HFFc6 (cell line): ENCODE data around the gene ZNF692. TPM values are rescaled to one million over a fixed set of nuclear protein-coding genes. Genes with fewer than 3 reads are reported as not detected.

Experiments used
- DNase-seq: peaks from one replicate; pipeline ENCODE4 v3.0.0-alpha.2; 2018
- H3K27ac Mint-ChIP-seq: 2 replicates; pipeline ENCODE4 v1.8.0; 2020; ENCODE audit warnings: mild to moderate bottlenecking, mixed read lengths
- H3K27me3 Mint-ChIP-seq: 2 replicates; pipeline ENCODE4 v1.8.0; 2021; ENCODE audit warnings: mild to moderate bottlenecking, moderate library complexity, mixed read lengths; ENCODE audit not compliant: insufficient read depth
- H3K36me3 Mint-ChIP-seq: 2 replicates; pipeline ENCODE4 v1.8.0; 2021; ENCODE audit warnings: low read depth, mixed read lengths
- H3K4me1 Mint-ChIP-seq: 2 replicates; pipeline ENCODE4 v1.8.0; 2020; ENCODE audit warnings: low read depth, mixed read lengths
- H3K4me3 Mint-ChIP-seq: 2 replicates; pipeline ENCODE4 v1.8.0; 2020; ENCODE audit warnings: mild to moderate bottlenecking, moderate library complexity, mixed read lengths
- H3K9me3 Mint-ChIP-seq: 2 replicates; pipeline ENCODE4 v1.8.0; 2020; ENCODE audit warnings: mild to moderate bottlenecking, mixed read lengths
- total RNA-seq, 6 experiments: library from RNA; stranded (reverse); fragmentation: NEBNext Ultra II Directional; extraction: Animal tissue kit (Norgen Biotek cat#: 25700); gene quantifications; 2 replicates in 1 of 6; 3 replicates in 5 of 6; pipeline ENCODE4 v1.2.3, GENCODE V29; 2021
- TF ChIP-seq, protein P1 (sequence below): fragments of 200-600 bp; sonication (generic); IDR thresholded peaks from 2 replicates; pipeline ENCODE4 v1.5.0; 2021; ENCODE audit warnings: antibody characterized with exemption, mild to moderate bottlenecking

The ZNF692 gene
- total RNA-seq, 6 experiments from 2014 or later: 18.4 to 28.9 (median 21.1) TPM

GRCh38 chr1:248815407-248816034 lies 43.4 kb downstream of the ZNF692 start:
- no peaks in the 10 kb centered on the region for H3K9me3 Mint-ChIP-seq
- no peak overlapping the region for H3K4me3 Mint-ChIP-seq
- DNase-seq: no peak
- H3K27ac Mint-ChIP-seq: peak overlapping the region; percentile 25; the same call in 1 of the 2 replicates
- H3K4me1 Mint-ChIP-seq: peaks cover 40% of the 10 kb centered on the region
- TF ChIP-seq, protein P1, sequence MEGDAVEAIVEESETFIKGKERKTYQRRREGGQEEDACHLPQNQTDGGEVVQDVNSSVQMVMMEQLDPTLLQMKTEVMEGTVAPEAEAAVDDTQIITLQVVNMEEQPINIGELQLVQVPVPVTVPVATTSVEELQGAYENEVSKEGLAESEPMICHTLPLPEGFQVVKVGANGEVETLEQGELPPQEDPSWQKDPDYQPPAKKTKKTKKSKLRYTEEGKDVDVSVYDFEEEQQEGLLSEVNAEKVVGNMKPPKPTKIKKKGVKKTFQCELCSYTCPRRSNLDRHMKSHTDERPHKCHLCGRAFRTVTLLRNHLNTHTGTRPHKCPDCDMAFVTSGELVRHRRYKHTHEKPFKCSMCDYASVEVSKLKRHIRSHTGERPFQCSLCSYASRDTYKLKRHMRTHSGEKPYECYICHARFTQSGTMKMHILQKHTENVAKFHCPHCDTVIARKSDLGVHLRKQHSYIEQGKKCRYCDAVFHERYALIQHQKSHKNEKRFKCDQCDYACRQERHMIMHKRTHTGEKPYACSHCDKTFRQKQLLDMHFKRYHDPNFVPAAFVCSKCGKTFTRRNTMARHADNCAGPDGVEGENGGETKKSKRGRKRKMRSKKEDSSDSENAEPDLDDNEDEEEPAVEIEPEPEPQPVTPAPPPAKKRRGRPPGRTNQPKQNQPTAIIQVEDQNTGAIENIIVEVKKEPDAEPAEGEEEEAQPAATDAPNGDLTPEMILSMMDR: no peak
- peaks cover 51% of the 10 kb centered on the region for H3K36me3 Mint-ChIP-seq
- peaks cover 6% of the 10 kb centered on the region for H3K27me3 Mint-ChIP-seq

GRCh38 chr1:248814351-248814750 lies 44.5 kb downstream of the ZNF692 start:
- Mint-ChIP-seq H3K4me1 (peaks cover 34% of the 10 kb centered on the region), H3K4me3 (no peak overlapping the region), H3K9me3 (no peaks in the 10 kb centered on the region), H3K36me3 (peaks cover 43% of the 10 kb centered on the region), H3K27ac (no peak overlapping the region), H3K27me3 (peaks cover 6% of the 10 kb centered on the region)
- no peak for DNase-seq
- TF ChIP-seq, protein P1: no peak

DNA sequence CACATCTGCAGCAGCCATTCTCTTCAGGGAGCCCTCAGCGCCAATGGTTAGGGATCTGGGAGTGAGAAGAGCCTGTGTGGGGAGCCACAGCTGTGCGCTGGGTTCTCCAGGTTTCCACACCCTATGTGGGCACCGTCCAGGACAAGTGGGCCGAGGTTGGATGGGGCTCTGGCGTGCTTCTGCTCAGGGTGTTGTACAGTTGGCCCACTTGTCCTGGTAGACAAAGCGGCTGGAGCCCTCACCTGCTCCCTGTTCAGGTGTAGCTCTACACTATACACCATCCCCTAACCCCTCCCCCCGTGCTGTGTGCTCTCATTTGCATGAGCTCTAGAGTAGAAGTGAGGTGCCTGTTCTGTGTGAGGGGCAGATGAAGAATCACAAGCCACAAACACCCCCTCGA lies 45.3 kb downstream of the ZNF692 start:
- H3K9me3 Mint-ChIP-seq: no peaks in the 10 kb centered on the region
- peaks cover 35% of the 10 kb centered on the region for H3K36me3 Mint-ChIP-seq
- TF ChIP-seq, protein P1: no peak
- H3K4me3 Mint-ChIP-seq: no peak overlapping the region
- no peak for DNase-seq
- peaks cover 6% of the 10 kb centered on the region for H3K27me3 Mint-ChIP-seq
- H3K4me1 Mint-ChIP-seq: peaks cover 27% of the 10 kb centered on the region
- H3K27ac Mint-ChIP-seq: peak overlapping the region; percentile 13

DNA sequence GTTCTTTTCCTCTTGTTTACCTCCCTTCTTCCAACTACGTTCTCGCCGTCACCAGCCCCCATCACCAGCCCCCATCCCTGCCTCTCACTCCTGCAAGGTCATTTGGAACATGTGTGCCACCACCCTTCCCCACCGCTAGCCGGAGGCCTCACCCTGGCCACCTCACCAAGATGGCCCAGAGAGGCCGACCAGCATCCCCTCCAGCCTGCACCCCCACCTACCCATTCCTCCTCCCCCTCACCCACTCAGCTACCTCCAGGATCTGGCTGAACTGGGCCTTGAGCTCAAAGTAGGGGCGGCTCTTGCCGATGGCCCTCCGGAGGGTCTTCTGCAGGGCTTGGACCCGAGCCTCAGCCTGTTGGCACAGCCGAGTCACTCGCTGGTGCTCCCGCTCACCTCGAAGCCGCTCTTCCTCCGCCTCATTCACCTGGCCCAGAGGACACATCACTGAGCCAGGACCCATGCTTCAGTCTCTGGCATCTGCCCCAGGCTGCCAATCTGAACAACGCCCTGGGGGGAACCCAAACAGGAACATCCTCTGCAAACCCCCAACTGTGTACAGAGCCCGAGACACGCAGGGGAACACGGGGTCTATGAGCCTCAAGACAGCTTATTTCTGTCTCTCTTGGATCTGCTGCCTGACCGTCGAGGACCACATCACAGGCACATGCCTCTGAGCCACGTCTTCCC lies 46.0 kb downstream of the ZNF692 start:
- peaks cover 27% of the 10 kb centered on the region for H3K4me1 Mint-ChIP-seq
- no peak overlapping the region for H3K4me3 Mint-ChIP-seq
- peaks cover 6% of the 10 kb centered on the region for H3K27me3 Mint-ChIP-seq
- H3K9me3 Mint-ChIP-seq: no peaks in the 10 kb centered on the region
- H3K36me3 Mint-ChIP-seq: peaks cover 35% of the 10 kb centered on the region
- peak overlapping the region; percentile 64 for H3K27ac Mint-ChIP-seq
- DNase-seq: no peak
- TF ChIP-seq, protein P1: no peak

- no peaks in the 10 kb centered on the region for H3K9me3 Mint-ChIP-seq
- H3K27me3 Mint-ChIP-seq: peaks cover 6% of the 10 kb centered on the region
- peak overlapping the region; percentile 71 for H3K27ac Mint-ChIP-seq
- TF ChIP-seq, protein P1: peak; percentile 43
- H3K4me1 Mint-ChIP-seq: peaks cover 27% of the 10 kb centered on the region
- DNase-seq: no peak
- H3K4me3 Mint-ChIP-seq: no peak overlapping the region
- H3K36me3 Mint-ChIP-seq: peaks cover 35% of the 10 kb centered on the region
These were observed 47.1 kb downstream of the ZNF692 start for GRCh38 chr1:248811514-248812490.
